Epithelial cell of esophagus (primary cell): ENCODE data around the gene SMIM13.

ENCODE experiments used
- DNase-seq: peaks from one replicate; pipeline ENCODE4 v3.0.0; 2010; ENCODE audit warnings: low read depth
- H3K4me3 ChIP-seq: 2 replicates; pipeline ENCODE4 v1.5.1; 2011; ENCODE audit warnings: mild to moderate bottlenecking, low read length, control low read depth
- TF ChIP-seq, protein P1 (sequence below): IDR thresholded peaks from 2 replicates; pipeline ENCODE4 v1.5.1; 2011; ENCODE audit warnings: low read depth, mild to moderate bottlenecking, low read length, control low read depth, inconsistent platforms; ENCODE audit not compliant: insufficient read depth; ENCODE audit errors: missing control alignments

The SMIM13 gene

DNA sequence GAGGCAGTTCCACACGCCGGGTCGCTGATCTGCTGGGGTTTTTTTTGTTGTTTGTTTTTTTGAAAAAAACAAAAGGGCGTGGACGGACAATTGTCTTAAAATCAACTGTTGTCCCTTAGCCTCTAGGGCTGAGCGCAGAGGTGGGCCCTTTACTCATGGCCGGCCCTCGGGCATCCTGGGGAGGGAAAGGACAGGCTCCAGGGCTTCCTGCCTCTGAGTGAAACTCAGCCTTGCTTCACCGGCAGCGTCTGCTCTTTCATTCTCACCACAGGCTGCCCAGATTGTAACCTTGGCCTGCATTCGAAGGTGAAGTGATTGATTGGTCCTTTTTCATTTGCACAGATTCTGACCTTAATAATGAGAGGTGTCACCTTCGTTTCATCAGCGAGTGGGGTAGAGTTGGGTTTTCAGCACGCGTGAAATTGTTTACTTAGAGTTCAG is 797 bp downstream of the SMIM13 start:
- H3K4me3 ChIP-seq, result peak overlapping the region; percentile 90
- peak; percentile 63 for DNase-seq
- TF ChIP-seq, protein P1, sequence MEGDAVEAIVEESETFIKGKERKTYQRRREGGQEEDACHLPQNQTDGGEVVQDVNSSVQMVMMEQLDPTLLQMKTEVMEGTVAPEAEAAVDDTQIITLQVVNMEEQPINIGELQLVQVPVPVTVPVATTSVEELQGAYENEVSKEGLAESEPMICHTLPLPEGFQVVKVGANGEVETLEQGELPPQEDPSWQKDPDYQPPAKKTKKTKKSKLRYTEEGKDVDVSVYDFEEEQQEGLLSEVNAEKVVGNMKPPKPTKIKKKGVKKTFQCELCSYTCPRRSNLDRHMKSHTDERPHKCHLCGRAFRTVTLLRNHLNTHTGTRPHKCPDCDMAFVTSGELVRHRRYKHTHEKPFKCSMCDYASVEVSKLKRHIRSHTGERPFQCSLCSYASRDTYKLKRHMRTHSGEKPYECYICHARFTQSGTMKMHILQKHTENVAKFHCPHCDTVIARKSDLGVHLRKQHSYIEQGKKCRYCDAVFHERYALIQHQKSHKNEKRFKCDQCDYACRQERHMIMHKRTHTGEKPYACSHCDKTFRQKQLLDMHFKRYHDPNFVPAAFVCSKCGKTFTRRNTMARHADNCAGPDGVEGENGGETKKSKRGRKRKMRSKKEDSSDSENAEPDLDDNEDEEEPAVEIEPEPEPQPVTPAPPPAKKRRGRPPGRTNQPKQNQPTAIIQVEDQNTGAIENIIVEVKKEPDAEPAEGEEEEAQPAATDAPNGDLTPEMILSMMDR, result no peak

DNA sequence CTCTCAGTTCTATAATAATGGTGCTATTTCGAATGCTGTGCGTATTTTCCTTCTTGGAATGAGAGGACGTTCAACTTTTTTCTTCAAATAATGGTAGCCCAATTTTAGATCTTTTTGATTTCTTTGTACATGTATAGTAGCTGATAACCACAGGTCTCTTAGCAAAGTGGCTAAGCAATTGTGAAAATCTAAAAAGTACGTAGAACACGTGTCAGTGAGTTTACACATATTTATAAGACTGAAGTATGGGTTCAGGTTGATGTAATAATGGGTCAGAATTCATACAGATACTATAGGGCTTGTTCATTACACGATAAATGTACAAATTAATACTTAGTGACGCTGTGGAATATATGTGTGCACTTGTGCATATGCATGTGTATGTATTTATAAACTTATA is 1.3 kb downstream of the SMIM13 start:
- no peak for DNase-seq
- TF ChIP-seq, protein P1, result no peak

DNA sequence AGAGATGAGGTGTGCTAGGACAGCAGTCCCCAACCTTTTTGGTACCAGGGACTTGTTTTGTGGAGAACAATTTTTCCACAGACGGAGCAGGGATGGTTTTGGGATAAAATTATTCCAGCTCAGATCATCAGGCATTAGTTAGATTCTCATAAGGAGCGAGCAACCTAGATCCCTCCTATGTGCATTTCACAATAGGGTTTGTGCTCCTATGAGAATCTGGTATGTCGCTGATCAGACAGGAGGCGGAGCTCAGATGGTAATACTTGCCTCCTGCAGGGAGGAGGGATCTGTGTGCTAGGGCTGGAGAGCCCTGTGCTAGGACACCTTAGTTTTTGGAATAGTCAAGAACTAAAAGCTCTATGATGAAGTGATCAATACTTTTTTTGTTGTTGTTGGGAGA is 2.5 kb downstream of the SMIM13 start:
- peak; percentile 89 for DNase-seq
- TF ChIP-seq, protein P1, result no peak
- H3K4me3 ChIP-seq, result peak overlapping the region; percentile 90

More for the DNA sequence above, 1.3 kb downstream of the SMIM13 start:
- peak overlapping the region; percentile 90 for H3K4me3 ChIP-seq

DNA sequence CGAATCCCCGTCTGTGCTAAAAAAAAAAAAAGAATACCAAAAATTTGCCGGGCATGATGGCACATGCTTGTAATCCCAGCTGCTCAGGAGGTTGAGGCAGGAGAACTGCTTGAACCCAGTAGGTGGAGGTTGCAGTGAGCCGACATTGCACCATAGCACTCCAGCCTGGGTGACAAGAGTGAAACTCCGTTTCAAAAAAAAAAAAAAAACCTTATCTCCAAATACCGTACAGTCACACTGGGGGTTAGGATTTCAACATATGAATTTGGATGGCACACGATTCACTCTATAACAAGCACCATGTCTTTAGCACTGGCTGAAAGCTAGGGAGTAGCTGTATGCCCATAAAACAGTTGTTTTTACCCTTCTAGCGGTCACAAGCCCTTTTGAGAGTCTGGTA is 3.8 kb downstream of the SMIM13 start:
- H3K4me3 ChIP-seq, result no peak overlapping the region
- no peak for DNase-seq
- TF ChIP-seq, protein P1, result no peak

DNA sequence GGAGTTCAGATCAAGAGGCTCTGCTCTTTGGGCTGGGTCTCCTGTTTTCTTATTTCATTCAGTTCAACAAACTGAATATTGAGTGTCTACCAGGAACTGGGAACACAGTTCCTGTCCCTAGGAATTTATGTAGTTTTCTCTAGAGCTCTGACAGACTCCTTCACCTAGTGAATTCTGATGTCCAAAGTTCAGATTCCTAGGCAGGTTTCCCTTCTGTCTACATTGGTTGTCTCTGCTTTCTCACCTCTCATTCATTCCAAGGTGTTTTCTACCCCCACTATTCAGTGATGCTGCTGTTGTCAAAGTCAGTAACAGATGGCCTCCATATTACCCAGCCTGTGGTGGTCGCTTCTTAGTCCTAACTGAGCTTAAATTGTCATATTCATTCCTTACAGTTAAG is 4.4 kb downstream of the SMIM13 start:
- H3K4me3 ChIP-seq, result no peak overlapping the region
- no peak for DNase-seq
- TF ChIP-seq, protein P1, result no peak

DNA sequence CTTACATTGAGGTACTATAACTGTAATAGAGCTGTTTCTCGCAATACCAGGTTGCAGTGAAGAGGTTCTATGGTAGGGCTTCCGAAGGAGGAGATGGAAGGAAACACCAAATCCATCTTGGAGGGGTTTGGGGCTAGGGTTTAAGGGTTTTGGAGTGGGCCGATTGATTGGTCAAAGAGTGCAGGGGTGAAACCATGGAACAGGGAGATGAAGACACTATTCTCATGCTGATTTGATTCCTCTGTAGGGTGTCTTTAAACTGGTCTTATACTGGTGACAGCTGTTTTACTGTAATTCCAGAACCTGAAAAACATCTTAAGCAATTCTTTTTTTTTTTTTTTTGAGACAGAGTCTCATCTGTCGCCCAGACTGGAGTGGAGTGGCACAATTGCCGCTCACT is 7.8 kb downstream of the SMIM13 start:
- no peak overlapping the region for H3K4me3 ChIP-seq
- TF ChIP-seq, protein P1, result no peak
- no peak for DNase-seq

DNA sequence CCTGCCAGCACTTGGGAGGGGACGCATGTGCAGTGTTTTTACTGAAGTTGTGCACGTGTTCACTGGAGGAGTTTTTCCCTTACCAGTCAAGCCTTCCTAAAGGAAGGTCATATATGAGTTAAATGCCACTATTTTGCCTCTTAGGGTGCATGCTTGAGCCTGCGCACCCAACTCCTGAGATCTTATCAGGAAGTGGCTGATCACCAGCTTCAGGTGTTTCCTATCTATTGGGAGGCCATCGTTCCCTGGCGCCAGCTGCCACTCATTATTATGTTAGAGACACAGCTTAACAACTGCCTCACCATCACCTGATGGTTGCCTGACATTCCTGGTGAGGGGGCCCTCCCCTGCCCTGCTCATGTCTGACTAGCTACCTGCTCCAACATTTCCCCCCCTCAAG is 9.4 kb downstream of the SMIM13 start:
- TF ChIP-seq, protein P1, result no peak
- H3K4me3 ChIP-seq, result no peak overlapping the region
- DNase-seq, result no peak
